ENCODE results near the gene HDGF.

Gene HDGF

GRCh38 chr1:156717351-156717750, 34.1 kb downstream of the HDGF start:
- DNase-seq = no peak

- DNase-seq = no peak
These were observed 36.6 kb downstream of the HDGF start for GRCh38 chr1:156714830-156715229.

- DNase-seq = no peak
These were observed 38.8 kb downstream of the HDGF start for GRCh38 chr1:156712626-156713025.

GRCh38 chr1:156711011-156711817, 40.3 kb downstream of the HDGF start:
- DNase-seq = no peak

- peak; percentile 77 for DNase-seq
These were observed 41.6 kb downstream of the HDGF start for GRCh38 chr1:156709757-156710489.

GRCh38 chr1:156709031-156709430, 42.4 kb downstream of the HDGF start:
- no peak for DNase-seq

- peak; percentile 50 for DNase-seq
These were observed 43.2 kb downstream of the HDGF start for GRCh38 chr1:156708218-156708661.

GRCh38 chr1:156707417-156708217, 43.9 kb downstream of the HDGF start:
- peak; percentile 81 for DNase-seq

GRCh38 chr1:156706657-156707416, 44.6 kb downstream of the HDGF start:
- DNase-seq = peak; percentile 81

GRCh38 chr1:156705918-156706656, 45.4 kb downstream of the HDGF start:
- DNase-seq = peak; percentile 72

GRCh38 chr1:156705321-156705917, 46.1 kb downstream of the HDGF start, which contains the start of gene CRABP2:
Gene CRABP2 (minus strand): TSS chr1:156705583. CDS start chr1:156705446, 137 bp downstream.
- peak; percentile 44 for DNase-seq

GRCh38 chr1:156704930-156705320, 46.5 kb downstream of the HDGF start:
- peak; percentile 68 for DNase-seq

- DNase-seq = no peak
These were observed 47.2 kb downstream of the HDGF start for GRCh38 chr1:156704166-156704711.

- peak; percentile 78 for DNase-seq
These were observed 47.7 kb downstream of the HDGF start for GRCh38 chr1:156703741-156704140.

GRCh38 chr1:156703336-156703735, 48.1 kb downstream of the HDGF start:
- DNase-seq = no peak

GRCh38 chr1:156700736-156701531, 50.5 kb downstream of the HDGF start:
- no peak for DNase-seq

GRCh38 chr1:156698995-156699394, 52.5 kb downstream of the HDGF start:
- no peak for DNase-seq

GRCh38 chr1:156697481-156697880, 54.0 kb downstream of the HDGF start:
- no peak for DNase-seq

GRCh38 chr1:156696755-156697154, 54.7 kb downstream of the HDGF start:
- no peak for DNase-seq

- DNase-seq = no peak
These were observed 56.8 kb downstream of the HDGF start for GRCh38 chr1:156694690-156694962.
